Panc1 (cell line): ENCODE data around the gene FKBP1B. TPM values are rescaled to one million over a fixed set of nuclear protein-coding genes. Genes with fewer than 3 reads are reported as not detected.
A peak's percentile ranks its signal among the peaks of the same experiment; 100 is the strongest.

Experiments used
- ATAC-seq: fragments of 200-7000 bp; cut with Tn5 transposase; 2 replicates; pipeline ENCODE4 v1.9.1; 2020; ENCODE audit warnings: mild to moderate bottlenecking, moderate library complexity
- BruUV-seq: library from RNA; stranded (reverse); fragments of 400-500 nt; replicated peaks from 2 replicates; lab custom pipeline; 2021; lab: Mats Ljungman, UMichigan
- CTCF ChIA-PET: fragments of 300-600 bp; sonication (Branson Sonifier 250); formaldehyde crosslinking; loops from one replicate; lab custom pipeline; 2022; ENCODE audit warnings: antibody characterized with exemption; lab: Charles Lee
- POLR2A ChIA-PET: fragments of 300-600 bp; sonication (Branson Sonifier 250); formaldehyde crosslinking; loops from one replicate; lab custom pipeline; 2022; ENCODE audit warnings: antibody characterized with exemption; lab: Charles Lee
- DNase-seq: peaks from one replicate; pipeline ENCODE4 v3.0.0-alpha.2; 2010; ENCODE audit warnings: low read depth, low spot score
- H3K27ac ChIP-seq: 2 replicates; pipeline ENCODE4 v1.5.1; 2011; ENCODE audit warnings: mild to moderate bottlenecking, low read length, inconsistent platforms
- H3K27me3 ChIP-seq: fragments of 200-500 bp; sonication (Bioruptor generic); 2 replicates; pipeline ENCODE4 v1.6.0; 2014; ENCODE audit warnings: low read length, inconsistent platforms; ENCODE audit not compliant: control insufficient read depth, insufficient read depth
- H3K36me3 ChIP-seq: fragments of 200-500 bp; sonication (Bioruptor generic); 2 replicates; pipeline ENCODE4 v1.5.1; 2014; ENCODE audit warnings: inconsistent platforms, mild to moderate bottlenecking, low read length, moderate library complexity; ENCODE audit not compliant: control insufficient read depth, insufficient read depth
- H3K4me1 ChIP-seq: 2 replicates; pipeline ENCODE4 v1.5.1; 2011; ENCODE audit warnings: inconsistent platforms, mild to moderate bottlenecking, low read length, moderate library complexity; ENCODE audit not compliant: control insufficient read depth, insufficient read depth
- H3K4me3 ChIP-seq, 2 experiments: 2 replicates each; pipeline ENCODE4 v1.5.1; 2011 to 2012; ENCODE audit warnings: low read depth in 2 of 2, low read length in 2 of 2, mild to moderate bottlenecking in 2 of 2, inconsistent platforms in 1 of 2, moderate library complexity in 1 of 2
- H3K9me3 ChIP-seq: fragments of 200-500 bp; sonication (Bioruptor generic); 2 replicates; pipeline ENCODE4 v1.5.1; 2014; ENCODE audit warnings: low read depth, mild to moderate bottlenecking, inconsistent platforms, low read length, moderate library complexity; ENCODE audit not compliant: control insufficient read depth, insufficient read depth
- CTCF ChIP-seq: fragments of 450-650 bp; IDR thresholded peaks from 2 replicates; pipeline ENCODE4 v1.5.1; 2017; ENCODE audit warnings: mild to moderate bottlenecking
- POLR2AphosphoS5 ChIP-seq: IDR thresholded peaks from 2 replicates; pipeline ENCODE4 v1.6.1; 2012; ENCODE audit warnings: mild to moderate bottlenecking, low read depth, low read length, moderate library complexity
- REST ChIP-seq, 2 experiments: IDR thresholded peaks; 2 replicates each; pipeline ENCODE4 v1.6.1; 2011 to 2012; ENCODE audit warnings: low read depth in 2 of 2, control low read depth in 1 of 2, low read length in 1 of 2, mild to moderate bottlenecking in 1 of 2, moderate library complexity in 1 of 2; ENCODE audit not compliant: insufficient read depth in 1 of 2
- SIN3A ChIP-seq: IDR thresholded peaks from 2 replicates; pipeline ENCODE4 v1.6.1; 2012; ENCODE audit warnings: low read depth, mild to moderate bottlenecking, low read length, moderate library complexity, borderline replicate concordance; ENCODE audit not compliant: insufficient read depth
- TCF7L2 ChIP-seq: IDR thresholded peaks from 2 replicates; pipeline ENCODE4 v1.6.1; 2011; ENCODE audit warnings: mild to moderate bottlenecking, low read depth, low read length, inconsistent platforms
- in situ Hi-C: cut with HindIII; loops from 2 replicates; pipeline ENCODE4 v1.10.0; 2016; ENCODE audit warnings: low sequenced_read_pairs, low pct_unique_long_range_greater_than_20kb
- intact Hi-C: fragments of 100-400 bp; cut with micrococcal nuclease; formaldehyde crosslinking; loops from one replicate; pipeline ENCODE4 v1.10.0; 2022; ENCODE audit not compliant: unreplicated experiment
- total RNA-seq: library from RNA; stranded (reverse); gene quantifications from one replicate; pipeline ENCODE4 v1.2.1, GENCODE V29; 2021; ENCODE audit not compliant: unreplicated experiment

FKBP1B gene
- total RNA-seq, 1 experiment from 2014 or later, result 19.9 TPM

GRCh38 chr2:24020244-24020643 is 29.3 kb upstream of the FKBP1B start:
- no peak for ATAC-seq
- H3K27me3 ChIP-seq, result no peaks in the 10 kb centered on the region
- peaks cover 17% of the 10 kb centered on the region for H3K4me1 ChIP-seq
- H3K4me3 ChIP-seq, result no peak overlapping the region
- no peak for DNase-seq
- H3K27ac ChIP-seq, result no peak overlapping the region
- TF ChIP-seq TCF7L2, result no peak
- TF ChIP-seq SIN3A, result no peak
- no peak for TF ChIP-seq POLR2AphosphoS5
- no peak for TF ChIP-seq REST (IDR thresholded peaks at IDR 0.05; ENCODE audit: insufficient read depth in 1 of 2, low read depth in 2 of 2, low read length in 1 of 2)
- no peak for TF ChIP-seq CTCF
- ChIA-PET POLR2A (no interaction called here), CTCF (no interaction called here)
- no peaks in the 10 kb centered on the region for H3K36me3 ChIP-seq
- no TSS peak for BruUV-seq
- intact Hi-C loops, result no loop called here
- H3K9me3 ChIP-seq, result no peaks in the 10 kb centered on the region
- in situ Hi-C loops, result no loop called here

- BruUV-seq, result no TSS peak
- ChIA-PET CTCF (no interaction called here), POLR2A (no interaction called here)
- Histone ChIP-seq H3K4me3 (no peak overlapping the region), H3K36me3 (no peaks in the 10 kb centered on the region), H3K4me1 (peaks cover 6% of the 10 kb centered on the region), H3K9me3 (no peaks in the 10 kb centered on the region), H3K27ac (no peak overlapping the region), H3K27me3 (no peaks in the 10 kb centered on the region)
- in situ Hi-C loops (no loop called here), intact Hi-C loops (no loop called here)
- DNase-seq (no peak), ATAC-seq (peak; percentile 74)
- no peak for TF ChIP-seq TCF7L2
- TF ChIP-seq CTCF, result peak; percentile 38; the same call in 1 of the 2 replicates
- no peak for TF ChIP-seq SIN3A
- no peak for TF ChIP-seq REST (IDR thresholded peaks at IDR 0.05; ENCODE audit: insufficient read depth in 1 of 2, low read depth in 2 of 2, low read length in 1 of 2)
These were observed 28.2 kb upstream of the FKBP1B start for GRCh38 chr2:24021122-24021998.
